DOHH2 (cell line): Measurements from ENCODE around the gene ACTL7A.

Experiments
- H3F3A ChIP-seq: fragments of 200-600 bp; sonication (generic), shearing (Covaris generic); 2 replicates; pipeline ENCODE4 v1.6.0; 2016; ENCODE audit warnings: antibody characterized with exemption, mild to moderate bottlenecking; ENCODE audit not compliant: control insufficient read depth, insufficient read depth
- H3K27ac ChIP-seq: fragments of 200-600 bp; sonication (generic); 2 replicates; pipeline ENCODE4 v1.5.1; 2014; ENCODE audit warnings: low read depth, mild to moderate bottlenecking, low read length, moderate library complexity
- H3K27me3 ChIP-seq: fragments of 200-600 bp; sonication (generic); 2 replicates; pipeline ENCODE4 v1.6.1; 2014; ENCODE audit warnings: mild to moderate bottlenecking, low read length, mixed read lengths; ENCODE audit not compliant: control insufficient read depth
- H3K36me3 ChIP-seq: fragments of 200-600 bp; sonication (generic); 2 replicates; pipeline ENCODE4 v1.6.1; 2014; ENCODE audit warnings: mild to moderate bottlenecking, low read length, moderate library complexity, mixed read lengths; ENCODE audit not compliant: control insufficient read depth
- H3K4me1 ChIP-seq: fragments of 200-600 bp; sonication (generic); 2 replicates; pipeline ENCODE4 v1.6.1; 2014; ENCODE audit warnings: mild to moderate bottlenecking, low read length, mixed read lengths; ENCODE audit not compliant: control insufficient read depth
- H3K4me2 ChIP-seq: fragments of 200-600 bp; sonication (generic); 2 replicates; pipeline ENCODE4 v1.6.0; 2014; ENCODE audit warnings: mild to moderate bottlenecking, low read length, moderate library complexity
- H3K4me3 ChIP-seq: fragments of 200-600 bp; sonication (generic); 2 replicates; pipeline ENCODE4 v1.5.1; 2014; ENCODE audit warnings: mild to moderate bottlenecking, low read length, mixed read lengths
- H3K79me2 ChIP-seq: fragments of 200-600 bp; sonication (generic); 2 replicates; pipeline ENCODE4 v1.6.1; 2014; ENCODE audit warnings: mild to moderate bottlenecking, low read length, mixed read lengths; ENCODE audit not compliant: control insufficient read depth
- H3K9me2 ChIP-seq: fragments of 200-600 bp; sonication (generic); replicated peaks from 2 replicates; pipeline ENCODE4 v1.6.1; 2014; ENCODE audit warnings: mild to moderate bottlenecking, low read length, mixed read lengths; ENCODE audit not compliant: control insufficient read depth
- H3K9me3 ChIP-seq: fragments of 200-600 bp; sonication (generic); 2 replicates; pipeline ENCODE4 v1.6.1; 2014; ENCODE audit warnings: antibody characterized with exemption, low read length, mixed read lengths; ENCODE audit not compliant: control insufficient read depth, insufficient read depth
- H4K20me1 ChIP-seq: fragments of 200-600 bp; sonication (generic); 2 replicates; pipeline ENCODE4 v1.6.0; 2014; ENCODE audit warnings: low read depth, mild to moderate bottlenecking, antibody characterized with exemption, low read length, moderate library complexity; ENCODE audit not compliant: control insufficient read depth, insufficient read depth
- CTCF ChIP-seq: fragments of 200-600 bp; sonication (generic); IDR thresholded peaks from one replicate; pipeline ENCODE4 v1.5.1; 2014; ENCODE audit warnings: antibody characterized with exemption, mild to moderate bottlenecking, low read depth, low read length; ENCODE audit not compliant: poor library complexity, severe bottlenecking
- EZH2phosphoT487 ChIP-seq: fragments of 200-600 bp; sonication (generic); IDR thresholded peaks from 2 replicates; pipeline ENCODE4 v1.6.1; 2017; ENCODE audit warnings: borderline replicate concordance, mild to moderate bottlenecking, antibody characterized with exemption, low read length, moderate library complexity, mixed read lengths

ACTL7A gene

GRCh38 chr9:108860764-108861163 lies 1.3 kb upstream of the ACTL7A start:
- Histone ChIP-seq H3K4me2 (no peak overlapping the region), H3K9me3 (no peaks in the 10 kb centered on the region), H3K9me2 (no peaks in the 10 kb centered on the region), H4K20me1 (no peaks in the 10 kb centered on the region), H3K4me1 (no peaks in the 10 kb centered on the region), H3K4me3 (no peak overlapping the region), H3K27ac (no peak overlapping the region), H3K79me2 (no peaks in the 10 kb centered on the region), H3F3A (no peaks in the 10 kb centered on the region), H3K27me3 (no peaks in the 10 kb centered on the region), H3K36me3 (no peaks in the 10 kb centered on the region)
- no peak for TF ChIP-seq EZH2phosphoT487
- no peak for TF ChIP-seq CTCF

GRCh38 chr9:108861464-108861863 lies 602 bp upstream of the ACTL7A start:
- TF ChIP-seq EZH2phosphoT487 (no peak), CTCF (no peak)
- no peaks in the 10 kb centered on the region for H3K27me3 ChIP-seq
- no peak overlapping the region for H3K27ac ChIP-seq
- H3F3A ChIP-seq = no peaks in the 10 kb centered on the region
- no peak overlapping the region for H3K4me2 ChIP-seq
- no peaks in the 10 kb centered on the region for H3K4me1 ChIP-seq
- H3K9me2 ChIP-seq = no peaks in the 10 kb centered on the region
- H4K20me1 ChIP-seq = no peaks in the 10 kb centered on the region
- H3K36me3 ChIP-seq = no peaks in the 10 kb centered on the region
- no peak overlapping the region for H3K4me3 ChIP-seq
- no peaks in the 10 kb centered on the region for H3K79me2 ChIP-seq
- no peaks in the 10 kb centered on the region for H3K9me3 ChIP-seq

- H3K36me3 ChIP-seq = peaks cover 6% of the 10 kb centered on the region; the same call in 1 of the 2 replicates
- H3K27me3 ChIP-seq = no peaks in the 10 kb centered on the region
- no peaks in the 10 kb centered on the region for H3K4me1 ChIP-seq
- no peaks in the 10 kb centered on the region for H3K9me2 ChIP-seq
- H3K4me3 ChIP-seq = no peak overlapping the region
- no peaks in the 10 kb centered on the region for H4K20me1 ChIP-seq
- H3K4me2 ChIP-seq = no peak overlapping the region
- no peaks in the 10 kb centered on the region for H3K79me2 ChIP-seq
- TF ChIP-seq EZH2phosphoT487 = no peak
- no peak for TF ChIP-seq CTCF
- H3K9me3 ChIP-seq = no peaks in the 10 kb centered on the region
- no peaks in the 10 kb centered on the region for H3F3A ChIP-seq
- no peak overlapping the region for H3K27ac ChIP-seq
These were observed 1.8 kb downstream of the ACTL7A start for GRCh38 chr9:108863891-108864290.

GRCh38 chr9:108864446-108864845 lies 2.4 kb downstream of the ACTL7A start:
- Histone ChIP-seq H3K27me3 (no peaks in the 10 kb centered on the region), H3K36me3 (peaks cover 6% of the 10 kb centered on the region; the same call in 1 of the 2 replicates), H3K9me2 (no peaks in the 10 kb centered on the region), H3K27ac (no peak overlapping the region), H3K9me3 (no peaks in the 10 kb centered on the region), H3F3A (no peaks in the 10 kb centered on the region), H3K4me1 (no peaks in the 10 kb centered on the region), H3K4me3 (no peak overlapping the region), H4K20me1 (no peaks in the 10 kb centered on the region), H3K79me2 (no peaks in the 10 kb centered on the region), H3K4me2 (no peak overlapping the region)
- TF ChIP-seq CTCF = no peak
